DMS153 treated with DMSO at 0.1 percent for 48 hours (cell line): Measurements from ENCODE around the gene RBM18.

Source experiments
- DNase-seq: peaks from one replicate; lab custom pipeline; 2025; ENCODE audit not compliant: unreplicated experiment; lab: John Stamatoyannopoulos, UW

RBM18 gene

DNA sequence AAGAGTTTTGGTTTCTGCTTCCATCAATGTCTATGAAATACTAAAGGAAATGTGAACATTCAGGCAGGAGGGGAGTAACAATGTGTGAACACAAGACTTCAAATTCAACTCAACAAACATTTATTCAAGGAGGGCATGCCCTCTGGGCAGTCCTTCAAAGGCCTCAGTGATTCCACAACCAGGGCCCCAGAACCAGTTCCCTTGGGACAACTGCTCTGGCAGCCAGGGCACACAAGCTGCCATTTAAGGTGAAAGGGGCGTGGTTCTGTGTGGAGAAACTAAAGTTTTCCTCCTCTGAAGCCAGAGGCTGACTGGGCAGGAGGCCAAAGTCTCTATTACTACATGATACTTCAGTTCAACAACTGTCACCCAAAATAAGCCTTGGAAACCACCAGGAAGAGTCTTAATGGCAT, 3.2 kb downstream of the RBM18 start:
- DNase-seq = peak; percentile 60

DNA sequence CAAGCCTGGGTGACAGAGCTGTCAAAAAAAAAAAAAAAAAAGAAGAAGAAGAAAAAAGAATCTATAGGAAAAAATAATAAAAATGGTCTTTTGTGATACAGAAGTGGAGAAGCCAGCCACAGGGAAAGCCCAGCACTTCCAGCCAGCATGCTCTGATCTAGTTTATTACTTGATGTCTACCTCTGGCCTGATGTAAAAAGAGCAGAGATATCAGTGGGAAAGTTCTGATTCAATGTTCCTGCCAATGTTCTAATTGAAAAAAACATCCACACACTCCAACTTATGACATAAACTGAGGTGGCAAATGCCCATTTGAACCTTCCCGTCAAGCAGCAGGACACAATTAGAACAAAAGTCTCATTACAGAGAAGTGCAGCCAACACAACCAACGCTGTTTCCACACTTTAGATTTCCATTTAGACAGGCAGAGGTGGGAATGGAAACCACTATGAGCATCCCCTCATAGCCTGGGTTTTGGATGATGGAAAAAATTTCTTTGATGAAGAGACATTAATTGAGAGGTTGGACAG, 5.7 kb downstream of the RBM18 start:
- DNase-seq = no peak

DNA sequence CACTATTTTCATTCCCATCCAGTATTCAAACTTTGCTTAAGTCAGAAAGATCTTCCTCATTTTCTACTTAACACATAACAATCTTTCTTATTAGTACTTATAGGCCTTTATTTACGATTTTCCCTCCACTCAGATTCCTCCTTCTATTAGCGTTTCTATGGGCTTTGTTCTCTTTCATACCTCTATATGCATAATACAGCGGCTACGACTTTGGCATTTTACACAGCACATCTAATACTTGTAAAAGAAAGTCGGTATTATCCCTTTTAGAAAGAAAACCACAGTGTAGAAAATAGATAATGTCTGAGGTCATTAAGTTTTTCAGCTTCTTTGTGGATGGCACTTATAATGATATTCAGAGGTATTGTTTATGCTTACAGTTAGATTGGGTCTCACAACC, 8.4 kb downstream of the RBM18 start:
- no peak for DNase-seq

DNA sequence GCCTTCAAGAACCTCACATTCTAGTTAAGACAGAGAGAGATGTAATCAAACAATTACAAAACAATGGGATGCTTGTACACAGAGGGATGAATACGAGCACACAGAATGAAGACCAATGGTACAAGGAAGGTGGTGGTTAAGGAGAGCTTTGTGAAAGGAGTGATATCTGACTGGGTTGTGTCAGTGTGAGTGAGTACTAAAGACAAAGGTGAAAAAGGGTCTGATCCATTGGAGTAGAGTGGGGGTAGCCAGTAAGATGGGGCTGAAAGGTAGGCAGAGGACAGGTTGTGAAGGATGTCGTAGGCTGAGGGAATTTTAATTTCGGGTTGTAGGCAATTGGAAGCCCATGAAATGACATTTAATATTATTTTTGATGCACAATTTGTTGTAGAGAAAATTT, 9.9 kb downstream of the RBM18 start:
- no peak for DNase-seq

DNA sequence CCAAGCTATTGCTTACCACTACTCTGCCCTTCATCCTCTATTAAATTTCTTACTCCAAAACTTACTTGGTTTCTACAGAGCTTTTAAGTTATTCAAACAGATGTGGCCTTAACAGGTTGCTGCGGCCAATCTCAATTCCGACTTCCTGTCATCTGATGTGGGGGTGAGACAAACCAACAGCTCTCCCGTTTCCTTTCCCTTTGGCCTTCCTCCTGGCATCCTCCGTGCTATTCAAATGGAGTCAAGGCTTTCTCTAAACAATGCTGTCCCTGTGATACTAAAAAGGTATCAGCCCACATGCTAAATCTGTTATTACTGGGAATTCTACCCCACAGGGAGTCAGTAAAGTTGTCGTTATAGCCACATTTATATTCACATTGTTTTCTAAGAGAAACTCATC, 11.8 kb downstream of the RBM18 start:
- DNase-seq = no peak

DNA sequence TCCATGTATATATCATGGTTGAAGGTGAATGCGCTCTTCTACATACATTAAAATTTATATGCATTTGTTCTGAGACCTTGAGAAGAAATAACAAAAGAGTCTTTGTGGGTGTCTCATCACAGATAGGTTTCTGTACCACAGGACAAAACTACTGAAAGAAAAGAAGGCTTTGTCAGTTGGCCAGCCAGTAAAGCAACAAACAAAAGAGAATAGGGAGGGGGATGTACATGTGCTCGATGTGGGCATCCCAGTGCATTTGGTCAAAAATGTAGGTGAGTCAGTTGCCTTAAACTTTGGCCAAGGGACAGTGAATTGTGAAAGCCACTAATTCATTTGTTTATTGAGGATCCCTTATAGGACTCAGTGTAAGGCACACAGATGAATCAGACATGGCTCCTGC, 13.3 kb downstream of the RBM18 start:
- no peak for DNase-seq

DNA sequence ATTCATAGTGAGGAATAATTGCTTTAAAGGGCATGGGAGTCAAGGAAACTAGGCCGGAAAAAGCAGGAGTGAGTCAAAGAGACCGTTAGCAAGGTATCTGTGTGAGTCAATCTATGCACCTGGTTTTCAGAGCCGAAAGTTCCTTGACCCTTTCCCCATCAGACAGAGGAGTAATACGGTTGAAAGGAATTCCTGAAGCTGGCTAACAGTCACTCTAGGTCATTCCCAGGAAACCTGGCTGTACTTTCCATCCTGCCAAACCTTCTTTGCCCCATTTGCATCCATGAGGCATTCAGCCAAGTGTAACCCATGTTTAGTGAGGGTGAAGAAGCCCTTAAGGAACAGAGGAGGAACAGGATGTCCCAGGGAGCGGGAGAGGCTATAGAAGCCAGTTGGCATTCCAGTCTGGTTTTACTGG, 16.2 kb downstream of the RBM18 start:
- DNase-seq = no peak

DNA sequence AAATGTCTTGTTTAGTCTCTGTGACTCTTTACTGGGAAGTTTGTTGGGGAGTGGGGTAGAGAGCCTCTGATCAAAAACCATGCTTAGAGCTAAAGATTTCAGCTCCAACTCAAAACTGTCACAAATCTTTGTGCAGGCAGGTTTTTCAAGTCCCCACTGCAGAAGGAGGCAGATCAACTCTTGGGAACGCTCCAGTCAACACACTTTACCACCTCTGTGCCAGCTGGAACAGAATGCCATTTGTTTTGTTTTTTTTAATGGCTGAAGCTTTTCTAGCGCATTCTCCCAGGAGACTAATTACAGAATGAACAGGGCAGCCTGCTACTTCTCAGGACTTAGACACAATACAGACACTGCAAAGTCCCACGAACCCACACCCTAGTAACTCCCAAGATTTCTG, 18.0 kb downstream of the RBM18 start:
- DNase-seq = no peak

DNA sequence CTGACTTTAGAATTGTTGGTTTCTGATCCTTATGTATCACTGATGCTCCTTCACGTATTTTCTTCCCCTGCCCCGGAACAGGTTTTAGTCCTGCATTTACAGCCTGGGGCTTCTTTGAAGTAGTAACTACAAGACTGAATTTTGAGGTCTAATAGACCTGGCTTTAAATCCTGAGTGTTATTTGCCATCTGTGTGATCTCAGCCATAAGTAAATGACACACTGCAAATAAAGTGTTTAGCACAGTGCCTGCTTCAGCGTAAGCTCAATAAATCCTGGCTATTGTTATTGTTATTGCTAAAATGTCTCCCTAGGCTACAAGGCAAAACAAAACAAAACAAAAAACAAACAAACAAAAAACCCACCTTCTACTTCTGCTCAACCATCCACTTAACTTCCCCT, 20.3 kb downstream of the RBM18 start:
- no peak for DNase-seq

DNA sequence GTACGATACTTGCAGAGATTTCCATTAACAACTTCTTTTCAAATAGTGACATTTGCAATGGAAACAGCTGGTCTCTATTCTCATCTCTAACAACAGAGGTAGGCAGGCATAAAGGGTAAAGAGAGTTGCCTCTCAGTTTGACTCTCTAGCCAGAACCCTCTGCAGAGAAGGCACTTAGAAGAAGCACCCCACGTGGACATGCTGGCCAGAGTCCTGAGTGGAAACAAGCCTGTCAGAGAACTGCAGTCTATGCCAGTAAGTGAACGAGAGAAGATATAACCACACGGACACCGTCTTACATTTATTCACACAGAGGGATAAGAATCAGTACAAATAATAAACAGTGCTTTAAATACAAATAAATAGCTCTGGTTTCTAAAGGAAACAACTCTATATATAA, 24.9 kb downstream of the RBM18 start:
- DNase-seq = no peak

DNA sequence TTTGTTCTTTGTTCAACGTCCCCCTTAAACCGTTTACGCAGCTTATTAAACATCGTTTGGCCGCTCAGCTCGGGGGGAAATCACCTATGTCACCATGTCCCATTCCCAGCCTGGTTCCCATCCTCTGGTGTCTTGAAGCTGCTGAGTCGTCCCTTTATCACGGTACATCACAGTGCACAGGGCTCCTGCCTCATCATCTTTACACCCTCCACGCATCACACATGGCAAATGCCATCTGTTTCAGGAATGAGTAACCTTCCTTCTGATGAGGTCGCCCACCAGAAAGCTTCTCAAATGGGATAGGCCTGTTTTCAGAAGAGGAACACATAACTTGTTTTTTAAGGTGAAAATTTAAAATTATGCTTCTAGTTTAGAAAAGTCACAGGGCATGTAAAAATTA, 28.0 kb downstream of the RBM18 start:
- DNase-seq = no peak

DNA sequence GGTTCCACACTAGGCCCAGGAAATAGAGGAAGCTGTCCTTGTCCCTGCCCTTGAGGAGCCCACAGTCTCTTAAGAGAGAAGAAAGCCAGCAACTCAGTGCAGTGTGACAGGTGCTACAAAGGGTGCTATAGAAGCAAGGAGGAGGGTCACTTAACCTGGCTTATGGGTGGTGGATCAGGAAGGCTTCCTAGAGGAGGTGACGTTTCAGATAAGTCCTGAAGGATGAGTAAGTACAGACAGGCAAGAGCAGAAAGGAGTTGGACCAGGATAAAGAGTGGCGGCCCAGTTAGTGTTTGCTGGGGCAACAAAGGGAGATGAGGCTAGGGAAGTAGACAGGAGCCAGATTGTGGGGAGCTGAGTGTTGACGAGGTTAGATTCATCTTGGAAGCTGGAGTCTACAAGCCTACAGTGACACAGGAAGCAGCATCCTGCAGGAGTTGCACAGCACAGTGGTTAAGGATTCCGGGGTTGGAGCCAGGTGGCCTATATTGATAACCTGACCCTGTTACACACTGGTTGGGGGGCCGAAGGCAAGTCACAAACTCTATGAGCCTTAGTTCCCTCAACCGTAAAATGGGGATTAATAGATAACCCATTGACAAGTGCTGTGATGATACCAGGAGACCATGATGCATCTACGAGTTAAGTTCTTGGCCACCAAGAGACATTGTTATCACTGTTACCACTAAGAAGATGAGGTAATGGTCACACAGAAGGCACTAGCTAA, 30.5 kb downstream of the RBM18 start:
- DNase-seq = no peak

DNA sequence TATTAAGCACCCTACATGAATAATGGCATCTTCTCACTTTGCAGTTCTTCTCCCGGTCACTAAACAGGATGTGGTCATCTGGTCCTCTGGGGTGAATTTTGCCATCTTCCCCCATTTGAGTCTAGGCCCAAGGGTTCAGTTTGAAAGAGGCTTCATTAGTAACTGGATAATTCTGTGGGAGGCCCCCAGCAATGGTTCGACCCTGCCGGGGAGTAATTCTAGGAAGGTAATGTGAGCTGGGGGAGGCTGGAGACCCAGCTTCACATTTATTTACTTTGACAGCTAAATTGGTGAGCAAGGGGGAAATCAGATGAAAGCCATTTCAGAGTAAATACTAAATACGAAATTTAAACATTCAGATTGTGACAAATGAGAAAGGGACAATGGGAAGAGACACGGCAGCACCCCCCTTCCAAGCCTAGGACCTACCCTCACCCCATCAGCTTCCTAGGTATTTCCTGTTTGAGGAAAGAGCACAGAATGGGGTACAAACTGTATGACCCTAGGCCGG, 31.8 kb downstream of the RBM18 start:
- no peak for DNase-seq

DNA sequence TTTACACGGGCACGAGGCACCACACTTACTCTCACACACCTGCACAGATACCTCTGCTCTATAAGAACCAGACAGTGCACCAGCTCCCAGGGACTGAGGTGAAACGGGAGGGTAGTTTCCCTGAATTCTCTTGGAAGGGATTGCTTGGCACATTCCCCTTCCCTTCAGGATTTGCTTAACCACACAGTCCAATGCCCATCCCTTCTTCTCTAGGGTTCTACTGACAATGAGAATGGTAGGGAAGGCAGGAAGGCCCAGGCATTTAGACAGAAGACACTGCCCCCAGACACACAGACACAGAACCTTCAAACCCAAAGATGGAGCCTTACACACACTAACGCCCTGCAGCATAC, 35.2 kb downstream of the RBM18 start:
- no peak for DNase-seq

DNA sequence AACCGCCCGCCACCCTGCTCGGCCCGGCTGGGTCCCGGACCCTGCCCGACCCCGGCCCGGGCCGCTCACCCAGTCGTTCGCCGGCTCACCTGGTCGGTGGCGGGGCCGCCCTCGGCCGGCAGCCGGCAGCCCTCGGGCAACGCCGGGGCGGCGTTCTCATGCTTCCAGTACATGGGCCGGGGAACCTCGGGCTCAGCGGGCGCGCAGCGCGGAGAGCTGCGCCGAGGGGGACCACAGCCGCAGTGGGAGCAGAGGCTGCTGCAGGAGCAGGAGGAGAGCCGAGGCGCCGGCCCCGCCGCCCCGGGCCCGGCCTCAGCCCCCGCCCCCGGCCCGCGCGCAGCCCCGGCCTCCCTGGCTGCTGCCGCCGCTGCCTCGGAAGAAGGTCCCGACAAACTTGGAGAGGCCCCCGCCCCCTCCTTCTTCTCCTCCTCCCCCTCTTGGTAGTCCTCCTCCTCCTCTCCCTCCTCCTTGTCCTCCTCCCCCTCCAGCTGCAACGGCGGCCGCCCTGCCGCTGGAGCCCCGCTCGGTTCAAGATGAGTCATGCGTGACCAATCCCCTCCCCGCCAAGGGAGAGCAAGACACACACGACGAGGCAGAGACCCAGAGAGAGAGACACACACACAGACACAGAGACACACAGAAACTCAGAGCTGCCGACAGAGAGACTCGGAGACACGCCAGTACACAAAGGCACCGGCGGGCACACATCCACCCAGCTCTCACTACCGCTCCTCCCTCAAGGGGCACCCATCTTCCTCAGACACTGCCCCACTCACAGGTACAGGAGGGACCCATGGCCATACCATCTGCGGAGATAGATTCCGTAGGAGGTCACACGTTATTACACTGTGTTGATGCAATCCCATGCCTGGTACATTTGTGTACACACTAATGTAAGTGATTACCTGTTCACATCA, 35.8 kb downstream of the RBM18 start, which contains the start of gene LHX6:
Gene LHX6 (minus strand): TSS at position 390 of the 917 bp plus-strand sequence. CDS start 217 bp downstream, at position 173.
- no peak for DNase-seq

DNA sequence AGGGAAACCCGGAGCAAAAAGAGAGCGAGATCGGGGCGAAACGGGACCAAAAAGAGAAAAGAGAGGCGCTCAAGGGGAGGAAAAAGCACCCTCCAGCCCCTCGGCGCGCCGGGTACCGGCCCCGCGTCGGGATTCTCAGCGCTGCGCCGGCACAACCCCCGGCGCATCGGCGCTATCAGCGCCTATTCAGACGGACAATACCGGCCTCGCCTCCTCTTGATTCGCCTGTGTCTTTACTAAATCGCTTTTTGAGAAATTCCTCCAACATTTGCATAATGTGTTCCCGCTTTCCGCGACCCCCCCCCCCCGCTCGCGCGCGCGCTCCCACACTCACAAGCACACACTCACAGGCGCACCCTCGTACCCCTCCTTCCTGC, 36.5 kb downstream of the RBM18 start:
- no peak for DNase-seq

DNA sequence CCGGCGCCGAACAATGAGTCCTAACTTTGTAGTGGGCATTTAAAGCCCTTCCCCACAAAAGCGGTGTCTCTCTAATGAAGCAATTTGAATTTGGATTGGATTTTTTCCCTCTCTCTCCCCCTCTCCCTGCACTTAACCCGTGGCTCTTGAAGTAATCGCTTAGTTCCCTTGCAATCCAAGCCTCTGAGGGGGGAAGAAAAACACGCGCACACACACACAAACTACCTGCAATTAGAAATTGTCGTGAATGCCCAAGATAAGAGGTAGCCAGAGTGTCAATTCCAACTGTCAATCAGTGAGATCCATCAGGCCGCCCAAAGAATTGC, 37.1 kb downstream of the RBM18 start:
- DNase-seq = no peak

DNA sequence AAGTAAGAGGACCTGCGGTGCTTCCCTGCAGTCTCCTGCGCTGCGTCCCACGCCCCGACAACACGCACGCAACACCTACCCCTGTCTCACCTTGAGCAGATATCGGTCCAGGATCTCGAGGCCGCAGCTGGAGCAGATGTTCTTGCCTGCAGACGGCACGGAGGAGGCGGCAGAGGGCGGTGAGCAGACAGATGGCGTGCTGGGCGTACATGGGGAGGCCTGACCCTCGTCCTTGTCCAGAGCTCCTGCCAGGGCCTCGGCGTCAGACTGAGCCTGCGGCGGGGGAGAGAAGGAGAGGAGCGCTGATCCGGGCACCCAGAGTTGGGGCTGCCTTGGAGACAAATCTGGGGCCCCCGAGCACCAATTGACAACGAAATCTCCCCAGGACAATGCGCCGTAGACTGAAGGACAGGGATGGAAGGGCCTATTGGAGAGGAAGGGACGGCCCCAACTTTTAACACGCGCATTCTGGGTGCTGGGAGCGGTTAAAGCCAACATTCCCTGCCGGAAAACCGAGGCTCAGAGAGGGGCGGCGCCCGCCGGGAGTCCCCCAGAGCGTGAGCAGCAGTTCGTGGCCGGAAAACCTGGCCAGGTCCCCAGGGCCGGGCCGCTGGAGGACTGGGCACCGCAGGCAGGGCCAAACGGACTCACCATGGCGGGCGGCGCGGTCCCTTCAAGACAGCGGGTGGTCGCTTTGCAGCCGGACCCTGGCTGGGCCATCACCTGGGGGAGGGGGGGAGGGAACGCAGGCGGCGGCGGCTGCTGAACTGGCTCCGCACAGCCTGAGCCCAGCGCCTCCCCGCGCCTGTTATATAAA, 37.7 kb downstream of the RBM18 start:
- DNase-seq = no peak

DNA sequence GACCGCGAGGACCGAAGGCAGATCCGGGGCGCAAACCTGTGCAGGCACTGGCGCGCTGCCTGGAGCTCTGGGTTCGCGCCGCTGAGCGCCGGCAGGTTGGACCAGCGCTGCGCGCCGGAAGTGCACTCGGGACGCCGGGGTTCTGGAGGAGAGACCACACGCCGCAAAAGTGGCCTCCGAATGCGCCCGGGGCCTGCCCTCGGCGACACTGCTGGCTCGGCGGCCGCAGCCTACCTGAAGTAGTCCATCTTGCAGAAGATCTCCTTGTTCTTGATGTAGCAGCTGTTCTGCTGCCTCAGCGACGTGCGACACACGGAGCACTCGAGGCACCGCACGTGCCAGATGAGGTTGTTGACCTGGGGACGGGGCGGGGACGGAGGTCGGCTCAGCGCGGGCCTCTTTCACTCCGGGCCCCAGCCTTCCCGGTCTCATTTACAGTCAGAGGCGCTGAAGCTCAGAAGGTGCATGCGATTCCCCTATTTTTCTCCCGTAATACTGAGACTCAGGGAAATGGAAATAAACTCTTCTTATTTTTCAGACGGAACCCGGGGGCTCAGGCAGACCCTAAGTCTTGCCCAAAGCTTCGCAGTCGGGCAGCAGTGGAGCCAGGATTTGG, 38.4 kb downstream of the RBM18 start:
- DNase-seq = no peak

DNA sequence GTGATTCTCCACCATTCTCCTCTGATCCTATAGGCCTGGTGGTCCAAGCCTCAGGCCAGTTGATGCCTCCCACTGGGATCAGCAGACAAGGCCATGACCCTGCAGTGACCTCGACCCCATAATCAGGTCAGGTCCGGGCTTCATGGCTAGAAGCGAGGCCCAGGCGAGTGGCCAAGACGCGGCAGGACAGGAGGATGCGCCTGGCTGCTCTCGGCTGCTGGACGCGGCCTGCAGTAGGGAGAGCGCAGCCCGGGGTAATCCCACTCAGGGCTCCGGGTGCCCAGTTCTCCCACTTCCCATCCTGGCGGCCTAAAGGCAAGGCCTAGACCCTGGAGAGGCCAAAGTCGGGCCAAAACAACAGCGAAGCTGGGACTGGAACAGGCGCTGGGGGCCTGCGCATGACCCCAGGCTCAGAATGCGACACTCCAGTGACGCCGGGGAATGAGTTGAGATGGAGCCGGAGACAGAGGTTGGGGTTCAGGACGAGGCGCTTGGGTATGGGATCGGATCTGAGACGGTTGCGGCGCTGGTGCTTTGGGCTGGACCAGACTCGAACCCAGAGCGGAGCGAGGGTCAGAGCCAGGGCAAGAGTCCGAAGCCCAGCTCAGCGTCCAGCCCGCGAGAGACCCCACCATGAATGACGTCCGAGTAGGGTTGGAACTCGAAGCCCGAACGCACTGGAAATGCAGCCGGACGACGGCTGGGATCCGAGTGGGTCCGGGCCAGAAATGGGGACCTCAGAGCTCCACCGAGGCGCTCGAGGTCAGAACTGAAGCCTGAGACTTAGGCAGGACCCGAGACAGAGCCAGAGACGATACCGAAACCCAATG, 39.1 kb downstream of the RBM18 start:
- no peak for DNase-seq
